Activated CD8-positive, alpha-beta memory T cell treated with anti-CD3 and anti-CD28 coated beads, Interleukin-2, amount 50 U/mL, for 1 hour (primary cell): ENCODE measurements around the gene DTX4.
"Not testable (repeated sequence)": the region's sequence is repeated elsewhere in the genome, so short reads cannot be mapped to it uniquely, and the experiment has no call there.

Source experiments
- DNase-seq: peaks from one replicate; pipeline ENCODE4 v3.0.0-alpha.2; 2020; ENCODE audit errors: extremely low read depth

The DTX4 gene

DNA sequence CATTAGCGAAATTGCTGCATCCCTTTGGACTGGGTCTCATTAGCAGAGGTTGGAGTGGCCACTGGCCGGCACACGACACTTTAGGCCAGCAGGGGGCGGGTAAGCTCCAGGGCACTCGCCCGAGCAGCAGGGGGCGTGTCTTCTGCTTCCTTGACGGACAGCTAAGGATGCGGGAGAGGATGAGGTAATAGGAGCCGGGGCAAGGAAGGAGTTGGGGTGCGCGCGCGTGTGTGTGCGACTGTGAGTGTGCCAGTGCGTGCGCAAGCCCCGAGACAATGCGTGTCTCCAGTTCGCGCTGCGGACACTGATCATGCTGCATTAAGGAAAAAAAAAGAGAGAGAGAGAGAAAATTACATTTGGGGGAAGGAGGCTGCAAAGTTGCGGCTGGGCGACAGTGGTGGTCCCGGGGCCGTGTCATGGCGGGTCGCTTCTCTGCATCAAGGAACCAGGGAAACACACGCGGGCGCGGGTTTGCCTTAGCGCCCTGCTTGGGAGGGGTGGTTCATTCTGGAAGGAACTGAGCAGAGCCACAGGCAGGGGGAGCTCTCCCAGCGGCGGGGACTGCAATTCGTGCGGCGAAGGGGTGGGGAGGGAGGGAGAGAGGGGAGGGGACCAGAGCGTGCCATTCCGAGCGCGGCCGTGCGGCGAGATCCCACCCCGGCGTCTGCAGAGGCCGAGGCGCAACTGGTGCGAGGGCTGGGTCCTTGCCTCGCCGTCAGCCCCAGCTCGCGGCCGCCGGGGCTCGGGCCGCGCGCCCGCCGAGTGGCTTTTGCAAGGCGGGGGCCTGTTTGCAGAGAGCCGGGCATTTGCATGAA lies at the start of gene DTX4:
DTX4 (plus strand) TSS at position 625 of the 815 bp plus-strand sequence. CDS start 464 bp downstream, outside the sequence.
- DNase-seq: peak; percentile 74

DNA sequence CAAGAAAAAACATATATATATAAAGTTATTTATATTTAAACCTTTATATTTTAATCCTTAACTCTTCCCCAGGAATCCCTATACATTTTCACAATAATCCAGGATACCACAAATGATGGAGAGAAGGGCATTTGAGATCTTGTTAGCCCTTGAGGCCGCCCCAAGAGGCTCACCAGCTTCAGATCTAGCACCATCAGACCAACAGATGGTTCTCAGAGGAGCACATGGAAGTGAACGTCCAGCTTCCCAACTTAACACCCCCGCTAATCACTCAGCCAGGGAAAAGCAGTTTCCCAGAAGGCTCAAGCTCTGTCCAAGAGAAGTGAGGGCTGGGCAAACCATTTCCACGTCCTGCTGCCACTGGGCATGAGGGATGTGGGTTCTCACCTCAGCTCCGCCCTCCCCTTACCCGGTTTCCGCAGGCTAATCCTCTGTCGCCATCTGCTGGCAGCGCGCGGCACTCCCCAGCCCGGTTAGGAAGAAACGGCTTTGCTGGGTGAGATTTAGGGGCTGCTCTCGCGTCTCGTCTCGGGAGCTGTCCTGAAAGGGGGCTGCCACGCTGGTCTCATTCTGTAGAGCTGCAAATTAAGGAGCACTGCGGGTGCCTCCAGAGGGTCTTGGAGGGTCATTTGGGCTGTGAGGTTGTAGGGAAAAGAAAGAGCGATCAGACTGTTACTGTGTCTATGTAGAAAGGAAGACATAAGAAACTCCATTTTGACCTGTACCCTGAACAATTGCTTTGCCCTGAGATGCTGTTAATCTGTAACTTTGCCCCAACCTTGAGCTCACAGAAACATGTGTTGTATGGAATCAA lies 36.1 kb upstream of the DTX4 start:
- DNase-seq: peak; percentile 46

DNA sequence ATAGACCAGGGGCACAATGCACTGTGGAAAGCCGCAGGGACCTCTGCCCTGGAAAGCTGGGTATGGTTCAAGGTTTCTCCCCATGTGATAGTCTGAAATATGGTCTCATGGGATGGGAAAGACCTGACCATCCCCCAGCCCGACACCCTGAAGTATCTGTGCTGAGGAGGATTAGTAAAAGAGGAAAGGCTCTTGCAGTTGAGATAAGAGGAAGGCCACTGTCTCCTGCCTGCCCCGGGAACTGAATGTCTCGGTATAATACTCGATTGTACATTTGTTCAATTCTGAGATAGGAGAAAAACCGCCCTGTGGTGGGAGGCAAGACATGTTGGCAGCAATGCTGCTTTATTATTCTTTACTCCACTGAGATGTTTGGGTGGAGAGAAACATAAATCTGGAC lies 35.4 kb upstream of the DTX4 start:
- not testable (repeated sequence) for DNase-seq

DNA sequence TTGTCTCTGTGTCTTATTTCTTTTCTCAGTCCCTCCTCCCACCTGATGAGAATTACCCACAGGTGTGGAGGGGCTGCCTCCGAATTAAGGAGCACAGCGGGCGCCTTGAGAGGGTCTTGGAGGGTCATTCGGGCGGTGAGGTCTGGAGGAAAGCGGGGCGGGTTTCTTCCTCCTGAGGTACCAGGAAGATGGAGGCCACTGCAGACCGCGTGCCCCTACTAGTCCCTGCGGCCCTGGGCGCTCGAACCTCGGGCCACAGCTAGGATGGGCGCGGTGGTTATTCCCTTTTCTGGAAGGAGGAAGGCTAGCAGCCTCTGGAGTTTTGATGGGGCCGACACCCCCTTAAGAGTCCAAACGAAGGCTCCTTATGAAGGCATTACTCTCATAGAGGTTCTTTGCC lies 34.7 kb upstream of the DTX4 start:
- DNase-seq: no peak

DNA sequence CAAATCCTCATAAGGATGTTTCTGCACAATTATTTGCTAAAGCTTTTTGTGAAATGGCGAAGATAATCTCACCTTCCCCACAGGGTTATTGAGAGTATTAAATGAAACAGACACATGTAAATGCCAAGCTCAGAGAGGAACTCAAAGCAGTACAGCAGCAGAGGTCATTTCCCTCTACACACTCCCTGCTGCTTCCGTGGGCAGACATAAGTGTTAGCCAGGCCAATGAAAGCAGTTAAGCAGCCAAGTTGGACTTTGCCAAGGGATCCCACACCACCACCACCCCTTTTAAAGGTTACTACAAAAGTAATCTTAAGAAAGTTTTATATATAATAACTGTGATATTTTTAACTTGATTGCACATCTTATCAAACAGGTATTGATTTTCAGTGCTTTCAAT lies 33.3 kb upstream of the DTX4 start:
- DNase-seq: no peak

DNA sequence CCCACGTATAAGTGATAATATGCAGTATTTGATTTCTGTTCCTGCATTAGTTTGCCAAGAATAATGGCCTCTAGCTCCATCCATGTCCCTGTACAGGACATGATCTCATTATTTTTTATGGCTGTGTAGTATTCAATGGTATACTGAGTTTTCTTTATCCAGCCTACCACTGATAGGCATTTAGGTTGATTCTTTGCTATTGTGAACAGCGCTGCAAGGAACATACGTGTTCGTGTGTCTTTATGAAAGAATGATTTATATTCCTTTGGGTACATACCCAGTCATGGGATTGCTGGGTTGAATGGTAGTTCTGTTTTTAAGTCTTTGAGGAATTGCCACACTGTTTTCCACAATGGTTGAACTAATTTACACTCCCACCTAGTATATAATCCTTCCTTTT lies 30.7 kb upstream of the DTX4 start:
- DNase-seq: no peak

DNA sequence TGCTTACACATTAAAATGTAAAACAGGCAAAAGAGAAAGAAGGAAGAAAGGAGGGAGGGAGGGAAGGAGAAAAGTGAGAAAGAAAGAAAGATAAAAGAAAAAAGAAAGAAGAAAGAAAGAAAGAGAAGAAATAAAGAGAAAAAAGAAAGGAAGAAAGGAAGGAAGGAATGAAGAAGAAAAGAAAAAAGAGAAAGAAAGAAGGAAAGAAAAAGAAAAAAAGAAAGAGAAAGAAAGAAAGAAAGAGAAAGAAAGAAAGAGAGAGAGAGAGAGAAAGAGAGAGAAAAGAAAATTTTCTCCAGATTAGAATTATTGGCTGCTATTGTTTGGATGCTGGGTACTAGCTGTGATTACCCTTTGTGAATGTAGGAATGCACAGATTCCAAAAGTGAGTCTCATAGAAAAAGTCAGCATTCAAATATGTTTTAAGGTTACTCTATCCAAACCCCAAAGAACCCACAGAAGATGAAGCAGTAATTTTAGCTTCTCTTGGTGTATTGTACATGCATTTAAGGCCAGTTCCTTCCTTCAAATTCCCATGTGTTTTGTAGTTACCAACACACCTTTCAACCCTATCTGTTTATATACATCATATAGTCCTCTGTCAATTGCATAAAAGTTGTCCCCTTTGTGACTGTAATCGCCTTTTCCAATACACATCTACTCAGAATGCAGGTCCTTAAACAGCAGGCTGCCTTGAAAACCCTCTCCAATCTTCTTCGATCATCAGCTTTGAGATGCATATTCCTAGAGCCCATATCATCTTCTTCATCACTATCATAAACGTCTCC lies 30.1 kb upstream of the DTX4 start:
- no peak for DNase-seq

DNA sequence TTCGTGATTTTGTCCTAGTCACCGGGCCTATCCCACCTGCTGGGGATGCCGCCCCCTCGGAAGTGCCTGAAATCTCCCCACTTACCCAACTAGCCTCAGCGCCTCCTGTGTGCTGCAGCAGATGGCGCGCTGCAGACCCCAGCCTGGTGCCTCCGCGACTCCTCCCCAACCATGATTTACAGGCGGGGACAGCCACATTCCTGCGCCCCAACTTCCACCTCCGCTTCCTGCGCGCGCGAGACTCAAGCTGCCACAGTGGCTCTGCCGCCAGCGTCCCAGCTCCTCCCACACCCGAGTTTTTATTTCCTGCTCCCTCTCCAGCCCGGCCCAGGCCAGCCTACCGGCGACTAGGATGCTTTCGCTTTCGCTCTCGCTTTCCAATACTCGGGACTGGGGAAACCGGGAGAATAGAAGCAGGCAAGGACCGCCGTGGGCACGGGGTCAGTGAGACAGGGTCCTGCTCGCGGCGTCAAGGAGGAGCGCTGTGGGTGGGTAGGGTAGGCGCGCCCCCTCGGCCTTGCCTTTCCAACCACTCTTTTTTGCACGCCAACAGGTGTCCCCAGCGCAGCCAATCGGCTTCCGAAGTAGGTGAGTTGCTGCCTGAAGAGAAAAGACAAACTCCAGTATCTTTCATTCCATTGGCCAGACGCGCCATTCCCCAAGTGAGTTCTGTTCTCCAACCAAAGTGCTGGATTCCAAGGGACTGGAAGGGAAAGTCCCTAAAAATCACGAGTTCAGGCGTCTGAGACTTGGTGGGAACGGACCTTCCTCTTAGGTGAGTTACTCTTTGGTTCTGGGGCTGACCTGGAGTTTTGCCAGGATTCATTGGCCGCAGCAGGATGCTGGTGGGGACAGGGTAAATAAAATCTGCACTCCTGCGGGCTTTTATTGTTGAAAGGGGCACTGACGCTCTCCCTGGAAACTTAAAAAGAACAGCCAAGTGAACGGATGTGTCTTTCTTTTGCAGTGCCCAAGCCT lies 29.1 kb upstream of the DTX4 start, which contains the start of gene FAM111A:
FAM111A (plus strand) TSS at position 327 of the 978 bp plus-strand sequence. CDS start 6,017 bp downstream, outside the sequence.
- peak; percentile 65 for DNase-seq

DNA sequence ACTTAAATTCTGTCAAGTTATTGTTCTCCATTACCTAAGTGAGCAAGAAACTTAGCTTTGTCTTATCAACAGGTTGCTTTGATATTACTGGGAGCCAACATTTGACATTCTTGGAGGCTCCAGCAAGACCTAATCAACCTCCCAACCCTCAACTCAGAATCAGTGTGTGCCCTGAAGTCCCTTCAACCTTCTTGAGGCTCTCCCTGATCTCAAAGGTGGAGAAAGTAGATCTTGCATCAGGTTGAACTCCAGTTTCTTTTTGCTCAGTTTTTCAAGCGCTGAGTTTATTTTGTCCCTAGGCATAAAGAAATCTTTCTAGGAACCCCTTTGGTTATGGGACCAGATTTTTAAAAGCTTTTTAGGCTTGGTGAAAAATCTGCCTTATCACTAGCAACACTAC lies 27.8 kb upstream of the DTX4 start:
- no peak for DNase-seq

DNA sequence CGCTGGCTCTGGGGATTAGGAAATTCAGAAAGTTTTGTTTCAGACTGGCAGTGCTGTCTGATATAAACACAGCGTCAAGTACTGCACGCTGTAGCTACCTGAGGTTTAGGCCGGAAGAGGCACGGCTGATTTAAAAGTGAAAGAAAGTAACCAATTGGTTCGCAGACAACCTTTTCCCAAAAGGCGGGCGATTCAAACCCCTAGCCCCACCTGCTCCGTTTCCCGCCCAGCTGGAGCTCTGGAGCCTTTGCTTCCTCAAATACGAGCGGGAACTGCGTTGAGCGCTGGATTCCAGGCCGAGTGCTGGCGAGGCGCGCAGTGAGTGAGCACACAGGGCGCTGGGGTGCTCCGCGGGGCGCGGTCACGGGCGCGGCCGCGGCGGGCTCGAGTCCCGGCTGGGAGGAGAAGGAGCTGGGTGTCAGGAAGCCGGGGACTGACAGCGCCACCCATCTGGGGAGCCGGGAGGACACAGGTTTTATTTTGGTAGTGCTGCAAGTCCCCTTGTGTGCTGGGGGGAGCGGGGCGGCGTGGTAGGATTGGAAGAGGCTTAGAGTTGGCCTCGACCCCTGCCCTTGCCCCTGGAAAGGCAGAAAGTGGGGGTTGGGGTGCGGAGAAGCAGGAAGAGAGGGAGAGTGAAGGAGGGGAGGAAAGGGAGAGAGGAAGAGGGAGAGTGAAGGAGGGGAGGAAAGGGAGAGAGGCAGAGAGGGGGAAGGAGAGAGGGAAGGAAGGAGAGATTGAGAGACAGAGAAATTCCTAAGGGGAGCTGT lies 27.2 kb upstream of the DTX4 start:
- peak; percentile 43 for DNase-seq

DNA sequence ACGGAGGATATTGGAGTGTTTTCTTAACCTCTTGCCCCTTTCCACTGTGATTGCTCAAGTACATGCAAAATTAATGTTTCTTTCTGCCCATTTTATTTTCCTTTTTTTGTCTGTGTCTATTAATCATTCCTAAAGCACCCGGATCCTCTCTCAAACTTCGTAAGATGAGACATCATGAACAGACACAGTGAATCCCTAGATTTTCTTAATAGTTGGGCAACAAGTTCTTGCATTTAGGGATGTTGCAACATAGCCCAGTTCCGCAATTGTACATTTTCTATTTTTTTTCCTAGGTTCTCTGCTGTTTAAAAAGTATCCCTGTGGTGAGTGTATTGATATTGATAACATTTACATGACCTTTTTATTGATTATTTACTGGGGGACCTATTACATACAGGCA lies 26.4 kb upstream of the DTX4 start:
- no peak for DNase-seq

DNA sequence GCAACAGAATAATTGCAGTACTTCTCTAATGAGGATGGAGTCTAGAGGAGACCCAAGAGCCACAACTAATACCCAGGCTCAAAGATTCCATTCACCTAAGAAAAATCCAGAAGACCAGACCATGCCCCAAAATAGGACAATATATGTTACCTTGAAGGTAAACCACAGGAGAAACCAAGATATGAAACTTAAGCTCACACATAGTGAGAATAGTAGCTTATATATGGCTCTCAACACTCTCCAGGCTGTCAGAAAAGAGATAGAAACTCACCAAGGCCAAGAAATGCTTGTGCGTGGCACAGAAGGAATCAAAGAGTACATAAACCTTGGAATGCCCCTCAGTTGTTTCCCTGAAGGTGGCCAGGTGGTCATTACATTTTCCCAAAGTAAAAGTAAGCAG lies 20.2 kb upstream of the DTX4 start:
- no peak for DNase-seq

DNA sequence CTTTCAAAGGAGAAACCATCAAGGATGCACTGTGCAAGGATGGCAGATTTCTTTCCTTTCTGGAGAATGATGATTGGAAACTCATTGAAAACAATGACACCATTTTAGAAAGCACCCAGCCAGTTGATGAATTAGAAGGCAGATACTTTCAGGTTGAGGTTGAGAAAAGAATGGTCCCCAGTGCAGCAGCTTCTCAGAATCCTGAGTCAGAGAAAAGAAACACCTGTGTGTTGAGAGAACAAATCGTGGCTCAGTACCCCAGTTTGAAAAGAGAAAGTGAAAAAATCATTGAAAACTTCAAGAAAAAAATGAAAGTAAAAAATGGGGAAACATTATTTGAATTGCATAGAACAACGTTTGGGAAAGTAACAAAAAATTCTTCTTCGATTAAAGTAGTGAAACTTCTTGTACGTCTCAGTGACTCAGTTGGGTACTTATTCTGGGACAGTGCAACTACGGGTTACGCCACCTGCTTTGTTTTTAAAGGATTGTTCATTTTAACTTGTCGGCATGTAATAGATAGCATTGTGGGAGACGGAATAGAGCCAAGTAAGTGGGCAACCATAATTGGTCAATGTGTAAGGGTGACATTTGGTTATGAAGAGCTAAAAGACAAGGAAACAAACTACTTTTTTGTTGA lies 19.5 kb upstream of the DTX4 start:
- DNase-seq: no peak

DNA sequence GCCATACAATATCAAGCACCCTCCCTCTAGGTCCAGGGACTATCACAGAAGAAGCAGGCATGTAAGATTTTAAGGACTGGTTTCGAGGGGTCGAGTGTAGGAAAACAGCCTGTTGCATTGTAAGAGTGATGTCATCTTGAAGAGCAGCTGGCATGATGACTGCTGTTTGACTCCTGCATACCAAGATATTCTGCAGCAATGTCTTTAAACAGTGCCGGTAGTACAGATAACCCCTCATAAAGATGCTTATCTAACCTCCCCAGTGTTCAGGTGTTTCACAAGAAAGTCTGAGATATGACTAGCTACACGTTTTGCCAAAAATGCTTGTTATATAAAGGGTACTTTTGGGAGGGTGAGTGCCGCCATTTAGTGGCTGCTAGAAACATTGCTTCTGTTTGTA lies 17.3 kb upstream of the DTX4 start:
- no peak for DNase-seq

DNA sequence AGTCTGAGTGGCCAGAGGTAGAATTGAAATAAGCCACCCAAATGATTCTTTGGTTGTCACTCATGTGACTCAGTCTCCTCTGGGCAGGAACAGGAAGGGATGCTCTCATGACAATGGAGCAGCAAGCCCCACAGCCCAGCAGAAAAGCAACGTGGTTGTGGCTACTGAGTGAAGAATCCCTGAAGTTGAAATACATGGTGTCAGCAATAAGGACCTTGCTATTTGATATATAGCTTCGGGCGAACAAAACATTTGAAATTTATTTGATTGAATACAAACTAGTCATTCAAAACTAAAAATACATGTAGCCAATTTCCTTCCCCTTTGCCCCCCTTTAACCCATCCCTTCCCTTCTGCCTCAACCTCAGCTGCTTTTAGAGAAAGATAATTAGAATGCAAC lies 14.5 kb upstream of the DTX4 start:
- no peak for DNase-seq

DNA sequence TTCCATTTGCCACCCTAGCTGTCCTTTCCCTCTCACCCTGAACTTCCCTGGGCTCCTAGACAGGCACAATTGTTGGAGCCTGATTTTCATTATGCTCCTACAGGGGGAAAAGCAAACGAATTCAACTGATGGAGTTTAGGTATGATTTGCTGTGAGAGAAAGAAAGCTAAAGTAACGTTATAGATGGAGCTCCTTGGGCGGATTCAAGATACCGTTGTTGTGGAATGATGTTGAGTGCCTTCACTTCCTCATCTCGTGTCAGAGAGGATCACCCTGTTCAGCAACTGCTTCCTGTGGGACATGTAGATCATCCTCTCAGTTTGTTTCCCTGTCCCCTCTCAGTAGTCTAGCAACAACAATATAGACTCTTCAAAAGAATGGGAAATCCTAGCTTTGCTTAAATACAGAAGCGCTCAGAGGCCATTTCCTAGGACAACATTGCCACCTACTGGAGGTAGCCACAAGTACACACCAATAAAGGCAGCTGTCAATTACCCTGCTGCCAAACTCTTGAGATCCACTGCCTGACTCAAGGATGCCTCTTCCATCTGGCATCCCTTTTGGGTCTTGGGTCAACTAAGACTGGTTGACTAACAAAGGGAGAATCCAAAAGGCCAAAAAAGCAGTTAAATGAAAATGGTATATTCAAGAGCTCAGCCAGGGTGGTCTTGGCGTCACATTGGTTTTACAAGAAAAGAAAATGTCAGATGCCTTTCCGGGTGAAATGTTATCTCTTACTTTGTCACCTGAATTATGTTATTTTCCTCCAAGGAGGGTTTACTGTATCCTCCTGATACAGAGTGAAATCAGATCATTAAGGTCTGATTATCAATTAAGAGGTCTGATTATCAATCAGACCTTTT lies 13.5 kb upstream of the DTX4 start:
- peak; percentile 14 for DNase-seq

DNA sequence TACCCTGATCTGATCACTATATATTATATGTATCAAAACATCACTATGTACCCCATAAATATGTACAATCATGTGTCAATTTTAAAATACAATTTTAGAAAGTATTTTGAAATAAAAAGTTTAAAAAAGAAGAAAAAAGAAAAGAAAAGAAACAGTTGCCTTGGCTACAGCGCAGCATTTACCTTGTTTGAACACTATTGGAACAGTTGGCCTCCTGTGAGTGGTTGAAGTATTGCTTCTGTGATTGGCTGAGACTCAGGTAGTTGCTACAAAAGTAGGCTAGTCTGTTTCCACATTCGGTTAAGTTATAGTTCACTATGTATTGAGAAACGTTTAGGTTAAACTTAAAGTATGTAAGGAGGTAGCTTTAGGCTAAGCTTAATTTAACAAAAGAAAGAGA lies 7.9 kb upstream of the DTX4 start:
- DNase-seq: no peak

DNA sequence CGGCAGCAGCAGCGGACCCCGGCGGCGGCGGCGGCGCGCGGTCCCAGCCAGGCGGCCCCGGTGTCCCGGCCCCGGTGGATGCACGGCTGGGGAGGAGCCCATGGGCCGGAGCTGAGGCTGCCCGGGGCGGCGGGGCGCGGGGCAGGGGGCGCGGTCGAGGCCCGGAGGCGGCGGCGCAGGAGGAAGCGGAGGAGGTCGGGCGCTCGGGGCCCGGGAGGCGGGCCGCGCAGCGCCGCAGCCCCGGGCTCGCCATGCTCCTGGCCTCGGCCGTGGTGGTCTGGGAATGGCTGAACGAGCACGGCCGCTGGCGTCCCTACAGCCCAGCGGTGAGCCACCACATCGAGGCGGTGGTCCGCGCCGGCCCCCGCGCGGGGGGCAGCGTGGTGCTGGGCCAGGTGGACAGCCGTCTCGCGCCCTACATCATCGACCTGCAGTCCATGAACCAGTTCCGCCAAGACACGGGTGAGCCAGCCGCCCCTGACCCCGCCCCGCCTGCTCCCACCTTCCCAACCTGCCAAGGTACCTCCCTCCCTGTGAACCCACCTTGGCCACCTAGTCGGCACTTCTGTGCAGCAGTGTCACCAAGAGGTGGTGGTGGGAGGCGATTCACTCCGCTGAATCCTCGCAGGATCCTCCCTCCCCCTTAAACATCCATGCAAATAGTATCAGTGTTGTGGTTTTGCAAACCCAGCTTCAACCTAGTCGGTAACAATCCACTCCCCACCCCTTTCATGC lies 580 bp downstream of the DTX4 start:
- no peak for DNase-seq
